HepG2 (cell line): ENCODE measurements around the gene TBC1D22A.

Experiments used
- CTCF ChIP-seq: sonication (generic); formaldehyde crosslinking; IDR thresholded peaks from 2 replicates; pipeline ENCODE4 v1.5.0; 2020; ENCODE audit warnings: mild to moderate bottlenecking, missing genetic modification reagents, moderate library complexity
- FOXO1 ChIP-seq: sonication (generic); formaldehyde crosslinking; IDR thresholded peaks from 2 replicates; pipeline ENCODE4 v1.4.0; 2020; ENCODE audit warnings: missing genetic modification reagents
- HNRNPL ChIP-seq: fragments of 200-400 bp; formaldehyde crosslinking; IDR thresholded peaks from 2 replicates; pipeline ENCODE4 v1.6.1; 2017; ENCODE audit warnings: mild to moderate bottlenecking, low read depth, low read length
- MAFK ChIP-seq, 2 experiments: IDR thresholded peaks in 1 of 2; conservative IDR thresholded peaks in 1 of 2; 2 replicates each; pipeline ENCODE4 v1.6.1; 2011; ENCODE audit warnings: improper control_type of control experiment in 2 of 2, low read length in 2 of 2
- PBX3 ChIP-seq: sonication (generic); formaldehyde crosslinking; IDR thresholded peaks from 2 replicates; pipeline ENCODE4 v1.8.1; 2023; ENCODE audit warnings: missing genetic modification reagents, inconsistent platforms, borderline replicate concordance
- RAD51 ChIP-seq: fragments of 450-650 bp; IDR thresholded peaks from 2 replicates; pipeline ENCODE4 v1.6.1; 2016; ENCODE audit warnings: borderline replicate concordance
- RFXAP ChIP-seq: sonication (generic); formaldehyde crosslinking; IDR thresholded peaks from 2 replicates; pipeline ENCODE4 v1.4.0; 2020; ENCODE audit warnings: missing genetic modification reagents, borderline replicate concordance
- STAT5B ChIP-seq: sonication (generic); formaldehyde crosslinking; IDR thresholded peaks from 2 replicates; pipeline ENCODE4 v1.4.0; 2020; ENCODE audit warnings: missing genetic modification reagents
- YY1 ChIP-seq: IDR thresholded peaks from 2 replicates; pipeline ENCODE4 v1.6.1; 2011; ENCODE audit warnings: low read length, low read depth, moderate library complexity, mild to moderate bottlenecking; ENCODE audit not compliant: insufficient read depth, insufficient replicate concordance
- ZNF740 ChIP-seq: sonication (generic); formaldehyde crosslinking; IDR thresholded peaks from 2 replicates; pipeline ENCODE4 v1.4.0; 2020; ENCODE audit warnings: missing genetic modification reagents
- TF ChIP-seq, protein P1 (sequence below): sonication (generic); formaldehyde crosslinking; IDR thresholded peaks from 2 replicates; pipeline ENCODE4 v1.4.0; 2020; ENCODE audit warnings: missing genetic modification reagents, borderline replicate concordance
- TF ChIP-seq, protein P2 (sequence below), 2 experiments: sonication (generic) in 1 of 2; formaldehyde crosslinking in 1 of 2; IDR thresholded peaks; 2 replicates each; pipeline versions ENCODE4 v1.4.0 to v1.6.1; 2018 to 2020; ENCODE audit warnings: missing genetic modification reagents in 2 of 2, borderline replicate concordance in 1 of 2, low read depth in 1 of 2, mild to moderate bottlenecking in 1 of 2, missing biosample characterization in 1 of 2
- TF ChIP-seq, protein P3 (sequence below): sonication (generic); formaldehyde crosslinking; IDR thresholded peaks from 2 replicates; pipeline ENCODE4 v1.5.0; 2020; ENCODE audit warnings: missing genetic modification reagents

- TF ChIP-seq FOXO1 (CRISPR knock-in tag) (no peak), PBX3 (CRISPR knock-in tag) (no peak), CTCF (CRISPR knock-in tag) (no peak), YY1 (no peak), STAT5B (no peak), ZNF740 (CRISPR knock-in tag) (no peak), MAFK (conservative IDR thresholded peaks at IDR 0.05 in 1 of 2, IDR thresholded peaks at IDR 0.05 in 1 of 2; ENCODE audit: low read length in 2 of 2) (no peak), RFXAP (CRISPR knock-in tag) (no peak), HNRNPL (no peak), RAD51 (no peak)
- TF ChIP-seq, protein P1, sequence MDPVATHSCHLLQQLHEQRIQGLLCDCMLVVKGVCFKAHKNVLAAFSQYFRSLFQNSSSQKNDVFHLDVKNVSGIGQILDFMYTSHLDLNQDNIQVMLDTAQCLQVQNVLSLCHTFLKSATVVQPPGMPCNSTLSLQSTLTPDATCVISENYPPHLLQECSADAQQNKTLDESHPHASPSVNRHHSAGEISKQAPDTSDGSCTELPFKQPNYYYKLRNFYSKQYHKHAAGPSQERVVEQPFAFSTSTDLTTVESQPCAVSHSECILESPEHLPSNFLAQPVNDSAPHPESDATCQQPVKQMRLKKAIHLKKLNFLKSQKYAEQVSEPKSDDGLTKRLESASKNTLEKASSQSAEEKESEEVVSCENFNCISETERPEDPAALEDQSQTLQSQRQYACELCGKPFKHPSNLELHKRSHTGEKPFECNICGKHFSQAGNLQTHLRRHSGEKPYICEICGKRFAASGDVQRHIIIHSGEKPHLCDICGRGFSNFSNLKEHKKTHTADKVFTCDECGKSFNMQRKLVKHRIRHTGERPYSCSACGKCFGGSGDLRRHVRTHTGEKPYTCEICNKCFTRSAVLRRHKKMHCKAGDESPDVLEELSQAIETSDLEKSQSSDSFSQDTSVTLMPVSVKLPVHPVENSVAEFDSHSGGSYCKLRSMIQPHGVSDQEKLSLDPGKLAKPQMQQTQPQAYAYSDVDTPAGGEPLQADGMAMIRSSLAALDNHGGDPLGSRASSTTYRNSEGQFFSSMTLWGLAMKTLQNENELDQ (CRISPR knock-in tag): no peak
- TF ChIP-seq, protein P2, sequence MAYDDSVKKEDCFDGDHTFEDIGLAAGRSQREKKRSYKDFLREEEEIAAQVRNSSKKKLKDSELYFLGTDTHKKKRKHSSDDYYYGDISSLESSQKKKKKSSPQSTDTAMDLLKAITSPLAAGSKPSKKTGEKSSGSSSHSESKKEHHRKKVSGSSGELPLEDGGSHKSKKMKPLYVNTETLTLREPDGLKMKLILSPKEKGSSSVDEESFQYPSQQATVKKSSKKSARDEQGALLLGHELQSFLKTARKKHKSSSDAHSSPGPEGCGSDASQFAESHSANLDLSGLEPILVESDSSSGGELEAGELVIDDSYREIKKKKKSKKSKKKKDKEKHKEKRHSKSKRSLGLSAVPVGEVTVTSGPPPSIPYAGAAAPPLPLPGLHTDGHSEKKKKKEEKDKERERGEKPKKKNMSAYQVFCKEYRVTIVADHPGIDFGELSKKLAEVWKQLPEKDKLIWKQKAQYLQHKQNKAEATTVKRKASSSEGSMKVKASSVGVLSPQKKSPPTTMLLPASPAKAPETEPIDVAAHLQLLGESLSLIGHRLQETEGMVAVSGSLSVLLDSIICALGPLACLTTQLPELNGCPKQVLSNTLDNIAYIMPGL (CRISPR knock-in tag; IDR thresholded peaks at IDR 0.05; ENCODE audit: borderline replicate concordance in 1 of 2, low read depth in 1 of 2): no peak
- TF ChIP-seq, protein P3, sequence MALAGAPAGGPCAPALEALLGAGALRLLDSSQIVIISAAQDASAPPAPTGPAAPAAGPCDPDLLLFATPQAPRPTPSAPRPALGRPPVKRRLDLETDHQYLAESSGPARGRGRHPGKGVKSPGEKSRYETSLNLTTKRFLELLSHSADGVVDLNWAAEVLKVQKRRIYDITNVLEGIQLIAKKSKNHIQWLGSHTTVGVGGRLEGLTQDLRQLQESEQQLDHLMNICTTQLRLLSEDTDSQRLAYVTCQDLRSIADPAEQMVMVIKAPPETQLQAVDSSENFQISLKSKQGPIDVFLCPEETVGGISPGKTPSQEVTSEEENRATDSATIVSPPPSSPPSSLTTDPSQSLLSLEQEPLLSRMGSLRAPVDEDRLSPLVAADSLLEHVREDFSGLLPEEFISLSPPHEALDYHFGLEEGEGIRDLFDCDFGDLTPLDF (CRISPR knock-in tag): no peak
These were observed 66.0 kb downstream of the TBC1D22A start for GRCh38 chr22:46828323-46828900.
